22Rv1 (cell line): ENCODE data around the gene SMAGP.

Source experiments
- H3K27ac ChIP-seq: fragments of 450-650 bp; 2 replicates; pipeline ENCODE4 v1.5.1; 2017
- ZFX ChIP-seq: fragments of 450-650 bp; IDR thresholded peaks from 2 replicates; pipeline ENCODE4 v1.6.1; 2017; ENCODE audit warnings: antibody characterized with exemption, borderline replicate concordance
- TF ChIP-seq, protein P1 (sequence below): fragments of 450-650 bp; IDR thresholded peaks from 2 replicates; pipeline ENCODE4 v1.5.1; 2017; ENCODE audit warnings: mild to moderate bottlenecking

Gene SMAGP

DNA sequence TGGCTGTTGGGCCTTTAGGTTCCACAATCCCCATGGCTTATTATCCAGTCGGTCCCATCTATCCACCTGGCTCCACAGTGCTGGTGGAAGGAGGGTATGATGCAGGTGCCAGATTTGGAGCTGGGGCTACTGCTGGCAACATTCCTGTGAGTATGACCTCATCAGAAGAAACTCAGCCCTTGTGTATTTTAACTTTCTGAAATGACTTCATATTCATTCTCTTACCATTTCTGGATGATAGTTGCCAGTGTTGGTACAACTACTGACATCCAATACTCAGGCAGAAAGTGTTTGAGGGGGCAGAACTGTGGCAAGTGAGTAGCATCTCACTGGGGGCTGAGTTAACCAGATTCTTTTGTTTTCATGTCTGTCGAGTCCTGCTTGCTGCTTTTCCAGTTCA is 29.2 kb downstream of the SMAGP start:
- H3K27ac ChIP-seq: peak overlapping the region; percentile 99
- TF ChIP-seq ZFX: no peak
- TF ChIP-seq, protein P1, sequence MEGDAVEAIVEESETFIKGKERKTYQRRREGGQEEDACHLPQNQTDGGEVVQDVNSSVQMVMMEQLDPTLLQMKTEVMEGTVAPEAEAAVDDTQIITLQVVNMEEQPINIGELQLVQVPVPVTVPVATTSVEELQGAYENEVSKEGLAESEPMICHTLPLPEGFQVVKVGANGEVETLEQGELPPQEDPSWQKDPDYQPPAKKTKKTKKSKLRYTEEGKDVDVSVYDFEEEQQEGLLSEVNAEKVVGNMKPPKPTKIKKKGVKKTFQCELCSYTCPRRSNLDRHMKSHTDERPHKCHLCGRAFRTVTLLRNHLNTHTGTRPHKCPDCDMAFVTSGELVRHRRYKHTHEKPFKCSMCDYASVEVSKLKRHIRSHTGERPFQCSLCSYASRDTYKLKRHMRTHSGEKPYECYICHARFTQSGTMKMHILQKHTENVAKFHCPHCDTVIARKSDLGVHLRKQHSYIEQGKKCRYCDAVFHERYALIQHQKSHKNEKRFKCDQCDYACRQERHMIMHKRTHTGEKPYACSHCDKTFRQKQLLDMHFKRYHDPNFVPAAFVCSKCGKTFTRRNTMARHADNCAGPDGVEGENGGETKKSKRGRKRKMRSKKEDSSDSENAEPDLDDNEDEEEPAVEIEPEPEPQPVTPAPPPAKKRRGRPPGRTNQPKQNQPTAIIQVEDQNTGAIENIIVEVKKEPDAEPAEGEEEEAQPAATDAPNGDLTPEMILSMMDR: no peak

DNA sequence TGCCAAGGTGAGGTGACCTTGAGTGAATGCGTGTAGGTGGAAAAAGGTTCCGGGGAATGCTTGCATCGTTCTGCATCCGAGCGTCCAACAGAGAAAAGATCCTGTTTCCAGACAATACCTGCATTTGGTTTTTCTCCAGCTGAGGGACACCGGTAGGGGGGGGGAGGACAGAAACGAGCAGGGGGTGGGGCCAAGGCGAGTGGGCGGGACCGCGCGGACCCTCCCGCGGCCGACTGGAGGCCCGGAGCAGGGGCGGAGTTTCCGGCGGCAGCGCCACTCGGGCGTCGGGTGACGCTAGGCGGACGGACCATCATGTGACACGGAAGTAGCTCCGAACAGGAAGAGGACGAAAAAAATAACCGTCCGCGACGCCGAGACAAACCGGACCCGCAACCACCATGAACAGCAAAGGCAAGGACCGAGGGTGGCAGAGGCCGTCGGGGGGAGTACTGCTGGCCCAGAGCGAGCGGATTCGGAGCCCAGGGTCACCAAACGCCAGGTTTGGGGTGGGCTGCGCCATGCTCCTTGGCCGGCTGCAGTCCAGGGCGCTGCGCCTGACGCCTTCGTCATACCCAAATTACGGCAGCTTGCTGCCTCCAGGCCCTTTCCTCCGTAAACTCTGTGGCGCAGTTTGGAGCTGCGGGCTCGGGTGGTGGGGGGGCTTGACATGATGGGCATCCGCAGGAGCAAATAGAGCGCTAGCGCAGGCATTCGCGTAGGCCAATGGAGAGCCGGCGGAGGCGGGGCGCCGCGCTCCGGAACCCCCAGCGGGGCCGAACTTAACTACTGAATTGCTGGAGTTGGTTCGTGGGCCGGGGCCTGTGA is 31.5 kb downstream of the SMAGP start, which contains the start of gene DAZAP2:
DAZAP2 (plus strand) TSS at position 317 of the 825 bp plus-strand sequence; CDS start at position 399, 82 bp downstream.
- TF ChIP-seq ZFX: no peak
- TF ChIP-seq, protein P1: peak; percentile 26; the same call in 1 of the 2 replicates

DNA sequence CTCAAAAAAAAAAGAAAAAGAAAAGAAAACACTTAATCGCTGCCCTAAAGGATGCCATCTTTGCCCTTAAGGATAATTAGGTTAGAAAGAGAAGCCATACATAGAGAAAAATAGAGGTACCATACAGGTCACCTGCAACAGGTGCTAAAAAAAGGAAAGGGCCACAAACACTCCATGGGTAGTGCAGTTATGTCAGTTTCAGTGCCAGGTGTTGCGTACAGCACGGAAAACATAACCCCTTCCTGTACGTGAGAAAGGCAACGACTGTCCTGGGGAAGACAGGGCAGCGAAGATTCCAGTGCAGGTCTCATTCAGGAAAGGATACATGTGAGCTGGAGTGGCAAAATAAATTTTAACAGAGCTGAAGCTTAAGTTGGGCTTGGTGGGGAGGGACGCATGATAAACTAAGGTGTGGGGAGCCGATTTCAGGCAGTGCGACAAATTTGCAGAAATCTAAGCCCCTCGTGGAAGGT is 32.1 kb downstream of the SMAGP start:
- H3K27ac ChIP-seq: peak overlapping the region; percentile 99

More for the DNA sequence above, 31.5 kb downstream of the SMAGP start, which contains the start of gene DAZAP2:
- peak within 1 kb of the TSS; percentile 99 for H3K27ac ChIP-seq

DNA sequence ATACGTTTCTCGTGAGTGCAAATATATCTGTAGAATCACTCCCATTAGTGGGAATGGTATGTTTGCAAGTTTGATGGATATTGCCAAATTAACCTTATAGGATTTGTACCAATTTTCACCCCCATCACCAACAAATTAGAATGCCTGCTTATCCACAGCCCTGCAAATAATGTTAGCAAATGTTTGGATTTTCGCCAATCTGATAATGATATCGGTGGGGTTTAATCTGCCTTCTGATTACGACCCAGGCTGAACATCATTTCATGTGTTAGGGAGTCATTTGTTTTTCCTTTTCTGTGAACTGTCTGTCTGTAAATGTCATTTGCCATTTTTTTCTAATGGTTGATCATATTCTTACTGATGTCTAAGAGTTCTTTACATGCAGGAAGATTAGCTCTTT is 35.7 kb downstream of the SMAGP start:
- no peak for TF ChIP-seq ZFX
- TF ChIP-seq, protein P1: no peak
- peak overlapping the region; percentile 99 for H3K27ac ChIP-seq

More for the DNA sequence above, 32.1 kb downstream of the SMAGP start:
- TF ChIP-seq, protein P1: no peak
- no peak for TF ChIP-seq ZFX

DNA sequence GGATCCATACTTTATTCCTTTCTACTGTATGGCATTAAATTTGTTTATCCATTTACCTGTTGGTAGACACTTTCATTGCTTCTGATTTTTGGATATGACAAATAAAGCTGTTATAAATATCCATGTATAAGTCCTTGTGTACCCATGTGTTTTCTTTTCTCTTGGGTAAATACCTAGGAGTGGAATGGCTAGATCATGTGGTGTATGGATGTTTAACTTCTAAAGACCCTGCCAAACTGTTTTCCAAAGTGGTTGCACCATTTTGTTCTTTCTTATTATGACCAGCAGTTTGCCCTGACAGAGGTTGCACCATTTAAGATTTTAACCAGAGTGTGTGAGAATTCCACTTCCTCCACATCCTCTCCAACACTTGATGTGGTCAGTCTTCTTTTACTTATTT is 37.6 kb downstream of the SMAGP start:
- H3K27ac ChIP-seq: peak overlapping the region; percentile 99
- no peak for TF ChIP-seq ZFX
- TF ChIP-seq, protein P1: no peak

DNA sequence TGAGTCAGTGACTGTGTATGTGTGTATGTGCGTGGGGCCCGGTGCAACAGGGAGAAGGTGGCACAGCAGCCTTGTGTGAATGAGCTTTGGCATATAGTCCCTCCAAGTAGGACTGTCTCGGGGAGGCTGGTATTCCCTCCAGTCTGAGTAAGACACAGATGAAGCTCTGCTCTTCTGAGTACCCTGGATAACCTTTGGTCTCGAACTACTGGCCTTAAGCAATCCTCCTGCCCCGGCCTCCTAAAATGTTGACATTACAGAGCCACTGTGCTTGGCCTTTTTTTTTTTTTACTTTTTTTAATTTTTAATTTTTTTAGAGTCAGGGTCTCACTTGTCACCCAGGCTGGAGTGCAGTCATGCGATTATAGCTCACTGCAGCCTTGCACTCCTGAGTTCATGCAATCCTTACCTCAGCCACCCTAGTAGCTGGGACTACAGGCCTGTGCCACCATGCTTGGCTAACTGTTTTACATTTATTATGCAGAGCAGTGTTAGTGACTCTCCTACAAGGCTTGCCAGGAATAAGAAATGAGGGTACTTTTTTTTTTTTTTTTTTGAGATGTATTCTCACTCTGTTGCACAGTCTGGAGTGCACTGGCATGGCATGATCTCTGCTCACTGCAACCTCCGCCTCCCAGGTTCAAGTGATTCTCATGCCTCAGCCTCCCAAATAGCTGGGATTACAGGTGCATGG is 41.0 kb downstream of the SMAGP start:
- peak overlapping the region; percentile 99 for H3K27ac ChIP-seq
- TF ChIP-seq, protein P1: no peak
- TF ChIP-seq ZFX: no peak
